Fibroblast of lung (primary cell): ENCODE results near the gene OFD1. TPM values are rescaled to one million over a fixed set of nuclear protein-coding genes. Genes with fewer than 3 reads are reported as not detected.

Experiments
- DNase-seq, 2 donors: peaks; one replicate each; pipeline versions ENCODE4 v3.0.0 to v3.0.0-alpha.2; 2010; ENCODE audit warnings: low read depth in 2 of 2
- H2AFZ ChIP-seq: 2 replicates; pipeline ENCODE4 v1.5.1; 2012; ENCODE audit warnings: low read length, control low read depth, inconsistent platforms
- H3K27ac ChIP-seq: 2 replicates; pipeline ENCODE4 v1.5.1; 2011; ENCODE audit warnings: low read length, control low read depth; ENCODE audit not compliant: insufficient read depth
- H3K27me3 ChIP-seq: 2 replicates; pipeline ENCODE4 v1.5.1; 2011; ENCODE audit warnings: mild to moderate bottlenecking, low read length; ENCODE audit not compliant: control insufficient read depth, insufficient read depth
- H3K36me3 ChIP-seq: 2 replicates; pipeline ENCODE4 v1.5.1; 2011; ENCODE audit warnings: low read length; ENCODE audit not compliant: control insufficient read depth, insufficient read depth
- H3K4me1 ChIP-seq: 2 replicates; pipeline ENCODE4 v1.5.1; 2011; ENCODE audit warnings: low read length; ENCODE audit not compliant: control insufficient read depth, insufficient read depth; ENCODE audit errors: extremely low read depth
- H3K4me2 ChIP-seq: 2 replicates; pipeline ENCODE4 v1.5.1; 2011; ENCODE audit warnings: low read length, control low read depth; ENCODE audit not compliant: insufficient read depth; ENCODE audit errors: extremely low read depth
- H3K4me3 ChIP-seq, 4 experiments: fragments of 200-600 bp in 1 of 4; sonication (generic) in 1 of 4; replicated peaks in 1 of 4; 2 replicates each; pipeline ENCODE4 v1.5.1; 2011 to 2016; ENCODE audit warnings: low read length in 4 of 4, low read depth in 3 of 4, mild to moderate bottlenecking in 3 of 4, control low read depth in 2 of 4, inconsistent platforms in 1 of 4, mixed read lengths in 1 of 4; ENCODE audit not compliant: insufficient read depth in 1 of 4; ENCODE audit errors: control extremely low read depth in 1 of 4
- H3K79me2 ChIP-seq: 2 replicates; pipeline ENCODE4 v1.5.1; 2012; ENCODE audit warnings: mild to moderate bottlenecking, low read length, inconsistent platforms; ENCODE audit not compliant: control insufficient read depth, insufficient read depth
- H3K9ac ChIP-seq: 2 replicates; pipeline ENCODE4 v1.5.1; 2011; ENCODE audit warnings: mild to moderate bottlenecking, low read length, control low read depth; ENCODE audit not compliant: insufficient read depth
- H3K9me3 ChIP-seq: 2 replicates; pipeline ENCODE4 v1.5.1; 2012; ENCODE audit warnings: low read depth, low read length; ENCODE audit not compliant: control insufficient read depth, insufficient read depth
- H4K20me1 ChIP-seq: 2 replicates; pipeline ENCODE4 v1.5.1; 2011; ENCODE audit warnings: low read length; ENCODE audit not compliant: control insufficient read depth, insufficient read depth; ENCODE audit errors: extremely low read depth
- CTCF ChIP-seq, 2 donors: IDR thresholded peaks in 1 of 2; conservative IDR thresholded peaks in 1 of 2; 1 replicate in 1 of 2; 2 replicates in 1 of 2; pipeline ENCODE4 v1.5.1; 2011 to 2012; ENCODE audit warnings: low read length in 2 of 2, control low read depth in 1 of 2, inconsistent platforms in 1 of 2, low read depth in 1 of 2, mild to moderate bottlenecking in 1 of 2
- EZH2 ChIP-seq: IDR thresholded peaks from 2 replicates; pipeline ENCODE4 v1.5.1; 2012; ENCODE audit warnings: low read length, control low read depth, mild to moderate bottlenecking; ENCODE audit errors: missing control alignments
- polyA plus RNA-seq, 2 donors: library from polyadenylated mRNA; depleted of rRNA in 1 of 2; stranded (reverse) in 1 of 2; unstranded in 1 of 2; fragments of >200 nt; gene quantifications; 2 replicates each; pipeline ENCODE4 v1.2.1, GENCODE V29; 2011 to 2012; ENCODE audit warnings: missing spikeins in 1 of 2
- total RNA-seq: library from RNA; depleted of rRNA; stranded (reverse); fragments of >200 nt; gene quantifications from 2 replicates; pipeline ENCODE4 v1.2.1, GENCODE V29; 2014

OFD1 gene
- total and polyA plus RNA-seq, 2 donors (not counting 1 experiment from before 2014, with no cell fraction given), result 7.6 to 15.5 TPM

- Histone ChIP-seq H3K27ac (no peak overlapping the region), H3K4me3 (no peak overlapping the region), H3K9ac (no peak overlapping the region), H2AFZ (no peak overlapping the region), H3K36me3 (no peaks in the 10 kb centered on the region), H3K4me1 (no peaks in the 10 kb centered on the region), H3K4me2 (no peak overlapping the region), H3K9me3 (no peaks in the 10 kb centered on the region), H3K79me2 (no peaks in the 10 kb centered on the region), H4K20me1 (no peaks in the 10 kb centered on the region), H3K27me3 (no peaks in the 10 kb centered on the region)
- DNase-seq, result no peak
- no peak for TF ChIP-seq CTCF (conservative IDR thresholded peaks at IDR 0.05 in 1 of 2, IDR thresholded peaks at IDR 0.05 in 1 of 2; ENCODE audit: low read depth in 1 of 2, low read length in 2 of 2)
- no peak for TF ChIP-seq EZH2
These were observed 40.1 kb downstream of the OFD1 start for GRCh38 chrX:13774696-13775095.

GRCh38 chrX:13775837-13776236 is 41.3 kb downstream of the OFD1 start:
- Histone ChIP-seq H3K9me3 (no peaks in the 10 kb centered on the region), H3K27ac (no peak overlapping the region), H3K36me3 (no peaks in the 10 kb centered on the region), H3K4me2 (no peak overlapping the region), H3K79me2 (no peaks in the 10 kb centered on the region), H3K9ac (no peak overlapping the region), H3K27me3 (no peaks in the 10 kb centered on the region), H2AFZ (no peak overlapping the region), H3K4me3 (no peak overlapping the region), H3K4me1 (no peaks in the 10 kb centered on the region), H4K20me1 (no peaks in the 10 kb centered on the region)
- TF ChIP-seq EZH2 (no peak), CTCF (conservative IDR thresholded peaks at IDR 0.05 in 1 of 2, IDR thresholded peaks at IDR 0.05 in 1 of 2; ENCODE audit: low read depth in 1 of 2, low read length in 2 of 2) (no peak)
- DNase-seq, result no peak

- H3K36me3 ChIP-seq, result no peaks in the 10 kb centered on the region
- no peak overlapping the region for H2AFZ ChIP-seq
- H4K20me1 ChIP-seq, result no peaks in the 10 kb centered on the region
- H3K4me3 ChIP-seq, result no peak overlapping the region
- H3K27me3 ChIP-seq, result no peaks in the 10 kb centered on the region
- no peak for DNase-seq
- H3K9me3 ChIP-seq, result no peaks in the 10 kb centered on the region
- no peak overlapping the region for H3K4me2 ChIP-seq
- no peak overlapping the region for H3K27ac ChIP-seq
- TF ChIP-seq EZH2 (no peak), CTCF (conservative IDR thresholded peaks at IDR 0.05 in 1 of 2, IDR thresholded peaks at IDR 0.05 in 1 of 2; ENCODE audit: low read depth in 1 of 2, low read length in 2 of 2) (no peak)
- H3K4me1 ChIP-seq, result no peaks in the 10 kb centered on the region
- no peak overlapping the region for H3K9ac ChIP-seq
- no peaks in the 10 kb centered on the region for H3K79me2 ChIP-seq
These were observed 41.8 kb downstream of the OFD1 start for GRCh38 chrX:13776387-13776786.
